ENCODE measurements around the gene CD4. TPM values are rescaled to one million over a fixed set of nuclear protein-coding genes. Genes with fewer than 3 reads are reported as not detected.

The CD4 gene
- total RNA-seq, 1 experiment from 2014 or later, result not detected

- H3K27me3 Mint-ChIP-seq (ENCODE audit: unreplicated experiment), result peaks cover 100% of the 10 kb centered on the region
- no peak overlapping the region for H3K4me3 Mint-ChIP-seq (ENCODE audit: low read depth, unreplicated experiment)
- TF ChIP-seq, protein P1, sequence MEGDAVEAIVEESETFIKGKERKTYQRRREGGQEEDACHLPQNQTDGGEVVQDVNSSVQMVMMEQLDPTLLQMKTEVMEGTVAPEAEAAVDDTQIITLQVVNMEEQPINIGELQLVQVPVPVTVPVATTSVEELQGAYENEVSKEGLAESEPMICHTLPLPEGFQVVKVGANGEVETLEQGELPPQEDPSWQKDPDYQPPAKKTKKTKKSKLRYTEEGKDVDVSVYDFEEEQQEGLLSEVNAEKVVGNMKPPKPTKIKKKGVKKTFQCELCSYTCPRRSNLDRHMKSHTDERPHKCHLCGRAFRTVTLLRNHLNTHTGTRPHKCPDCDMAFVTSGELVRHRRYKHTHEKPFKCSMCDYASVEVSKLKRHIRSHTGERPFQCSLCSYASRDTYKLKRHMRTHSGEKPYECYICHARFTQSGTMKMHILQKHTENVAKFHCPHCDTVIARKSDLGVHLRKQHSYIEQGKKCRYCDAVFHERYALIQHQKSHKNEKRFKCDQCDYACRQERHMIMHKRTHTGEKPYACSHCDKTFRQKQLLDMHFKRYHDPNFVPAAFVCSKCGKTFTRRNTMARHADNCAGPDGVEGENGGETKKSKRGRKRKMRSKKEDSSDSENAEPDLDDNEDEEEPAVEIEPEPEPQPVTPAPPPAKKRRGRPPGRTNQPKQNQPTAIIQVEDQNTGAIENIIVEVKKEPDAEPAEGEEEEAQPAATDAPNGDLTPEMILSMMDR (IDR thresholded peaks at IDR 0.05; ENCODE audit: unreplicated experiment), result peak; percentile 80
- intact Hi-C loops (cut with micrococcal nuclease; ENCODE audit: unreplicated experiment), result loop anchor here (1.0 to 10.0 kb wide), 3 partner anchors 90 to 273 kb away; no protein-coding TSS in a partner anchor
- BruUV-seq (replicated peaks), result no TSS peak
- no peak overlapping the region for H3K27ac Mint-ChIP-seq (ENCODE audit: unreplicated experiment)
- DNase-seq, result peak; percentile 87
- H3K4me1 Mint-ChIP-seq (ENCODE audit: low read depth, unreplicated experiment), result peaks cover 16% of the 10 kb centered on the region
- peaks cover 16% of the 10 kb centered on the region for H3K36me3 Mint-ChIP-seq (ENCODE audit: insufficient read depth, unreplicated experiment)
- CTCF ChIA-PET, result interaction anchor here (1.0 to 1.8 kb wide), 3 partner anchors 9 to 72 kb away, joined by 4 to 7 read pairs (median 4); partner anchors contain the start of gene MLF2
- H3K9me3 Mint-ChIP-seq (ENCODE audit: low read depth, unreplicated experiment), result no peaks in the 10 kb centered on the region
Observed at GRCh38 chr12:6825398-6826124, 36.2 kb downstream of the CD4 start.

- DNase-seq, result no peak
- no peak overlapping the region for H3K4me3 Mint-ChIP-seq (ENCODE audit: low read depth, unreplicated experiment)
- H3K27me3 Mint-ChIP-seq (ENCODE audit: unreplicated experiment), result peaks cover 100% of the 10 kb centered on the region
- no TSS peak for BruUV-seq (replicated peaks)
- TF ChIP-seq, protein P1 (IDR thresholded peaks at IDR 0.05; ENCODE audit: unreplicated experiment), result no peak
- CTCF ChIA-PET, result interaction anchor here (1.6 to 1.8 kb wide), 2 partner anchors 8 to 73 kb away, joined by 4 to 7 read pairs; partner anchors contain the start of gene MLF2
- no peaks in the 10 kb centered on the region for H3K9me3 Mint-ChIP-seq (ENCODE audit: low read depth, unreplicated experiment)
- peaks cover 16% of the 10 kb centered on the region for H3K36me3 Mint-ChIP-seq (ENCODE audit: insufficient read depth, unreplicated experiment)
- no peak overlapping the region for H3K27ac Mint-ChIP-seq (ENCODE audit: unreplicated experiment)
- H3K4me1 Mint-ChIP-seq (ENCODE audit: low read depth, unreplicated experiment), result peaks cover 16% of the 10 kb centered on the region
- intact Hi-C loops (cut with micrococcal nuclease; ENCODE audit: unreplicated experiment), result loop anchor here (5.0 to 10.0 kb wide), 2 partner anchors 211 to 274 kb away; no protein-coding TSS in a partner anchor
Observed at GRCh38 chr12:6826125-6826733, 36.9 kb downstream of the CD4 start.

DNA sequence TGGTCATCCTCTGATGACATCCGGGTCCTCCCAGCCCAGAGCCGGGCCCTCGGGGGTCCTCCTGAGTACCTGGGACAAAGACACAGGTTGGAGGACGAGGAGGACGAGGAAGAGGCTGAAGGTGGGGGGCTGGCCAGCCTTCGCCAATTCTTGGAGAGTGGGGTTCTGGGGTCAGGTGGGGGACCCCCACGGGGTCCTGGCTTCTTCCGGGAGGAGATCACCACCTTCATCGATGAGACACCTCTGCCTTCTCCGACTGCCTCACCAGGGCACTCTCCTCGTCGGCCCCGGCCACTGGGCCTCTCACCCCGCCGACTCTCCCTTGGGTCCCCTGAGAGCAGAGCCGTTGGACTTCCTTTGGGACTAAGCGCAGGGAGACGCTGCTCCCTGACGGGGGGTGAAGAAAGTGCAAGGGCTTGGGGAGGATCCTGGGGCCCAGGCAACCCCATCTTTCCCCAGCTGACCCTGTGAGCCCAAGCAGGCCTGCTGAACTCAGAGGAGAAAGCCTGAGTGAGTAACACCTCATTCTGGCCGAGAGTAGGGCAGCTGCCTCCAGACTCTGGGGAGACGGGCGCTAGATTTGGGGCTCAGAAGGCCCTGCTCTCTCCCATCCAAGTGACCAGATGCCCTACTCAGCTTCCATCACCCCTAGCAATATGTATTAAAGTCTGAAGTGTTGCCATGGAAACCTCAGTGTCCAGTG, 37.6 kb downstream of the CD4 start:
- H3K9me3 Mint-ChIP-seq (ENCODE audit: low read depth, unreplicated experiment), result no peaks in the 10 kb centered on the region
- CTCF ChIA-PET, result interaction anchor here (1.0 kb wide), 1 partner anchor 74 kb away, joined by 4 read pairs; the partner anchor contains the start of gene MLF2
- peaks cover 16% of the 10 kb centered on the region for H3K4me1 Mint-ChIP-seq (ENCODE audit: low read depth, unreplicated experiment)
- BruUV-seq (replicated peaks), result no TSS peak
- H3K27me3 Mint-ChIP-seq (ENCODE audit: unreplicated experiment), result peaks cover 100% of the 10 kb centered on the region
- intact Hi-C loops (cut with micrococcal nuclease; ENCODE audit: unreplicated experiment), result loop anchor here (5.0 to 10.0 kb wide), 2 partner anchors 212 to 275 kb away; no protein-coding TSS in a partner anchor
- H3K27ac Mint-ChIP-seq (ENCODE audit: unreplicated experiment), result peak overlapping the region; percentile 25
- H3K4me3 Mint-ChIP-seq (ENCODE audit: low read depth, unreplicated experiment), result peak overlapping the region; percentile 75
- DNase-seq, result no peak
- H3K36me3 Mint-ChIP-seq (ENCODE audit: insufficient read depth, unreplicated experiment), result peaks cover 16% of the 10 kb centered on the region
- TF ChIP-seq, protein P1 (IDR thresholded peaks at IDR 0.05; ENCODE audit: unreplicated experiment), result no peak

GRCh38 chr12:6827437-6827911, 38.1 kb downstream of the CD4 start:
- intact Hi-C loops (cut with micrococcal nuclease; ENCODE audit: unreplicated experiment), result loop anchor here (5.0 to 10.0 kb wide), 2 partner anchors 213 to 275 kb away; no protein-coding TSS in a partner anchor
- CTCF ChIA-PET, result interaction anchor here (1.0 kb wide), 1 partner anchor 74 kb away, joined by 4 read pairs; the partner anchor contains the start of gene MLF2
- H3K4me1 Mint-ChIP-seq (ENCODE audit: low read depth, unreplicated experiment), result peaks cover 16% of the 10 kb centered on the region
- no TSS peak for BruUV-seq (replicated peaks)
- H3K9me3 Mint-ChIP-seq (ENCODE audit: low read depth, unreplicated experiment), result no peaks in the 10 kb centered on the region
- DNase-seq, result peak; percentile 62
- peak overlapping the region; percentile 25 for H3K27ac Mint-ChIP-seq (ENCODE audit: unreplicated experiment)
- TF ChIP-seq, protein P1 (IDR thresholded peaks at IDR 0.05; ENCODE audit: unreplicated experiment), result no peak
- H3K4me3 Mint-ChIP-seq (ENCODE audit: low read depth, unreplicated experiment), result peak overlapping the region; percentile 75
- H3K27me3 Mint-ChIP-seq (ENCODE audit: unreplicated experiment), result peaks cover 100% of the 10 kb centered on the region
- peaks cover 16% of the 10 kb centered on the region for H3K36me3 Mint-ChIP-seq (ENCODE audit: insufficient read depth, unreplicated experiment)

All from Calu3 (cell line).